WERI-Rb-1 (cell line): ENCODE data around the gene TECTA.

ENCODE experiments used
- DNase-seq: peaks from one replicate; pipeline ENCODE4 v3.0.0-alpha.2; 2020
- H3K27ac ChIP-seq: fragments of 250-450 bp; sonication (Bioruptor Pico); 2 replicates; pipeline ENCODE4 v1.5.1; 2020; ENCODE audit warnings: mild to moderate bottlenecking, moderate library complexity
- H3K27me3 ChIP-seq: fragments of 250-450 bp; sonication (Bioruptor Pico); 2 replicates; pipeline ENCODE4 v1.5.1; 2021; ENCODE audit warnings: mild to moderate bottlenecking, low read depth, moderate library complexity; ENCODE audit not compliant: insufficient read depth, severe bottlenecking
- H3K36me3 ChIP-seq: fragments of 250-450 bp; sonication (Bioruptor Pico); 2 replicates; pipeline ENCODE4 v1.5.1; 2020; ENCODE audit warnings: mild to moderate bottlenecking, moderate library complexity
- H3K4me3 ChIP-seq: 2 replicates; pipeline ENCODE4 v1.5.1; 2011; ENCODE audit warnings: low read depth, mild to moderate bottlenecking, control low read depth, low read length
- H3K9me3 ChIP-seq: fragments of 250-450 bp; sonication (Bioruptor Pico); 2 replicates; pipeline ENCODE4 v1.5.1; 2021; ENCODE audit warnings: mild to moderate bottlenecking, moderate library complexity; ENCODE audit not compliant: severe bottlenecking
- CTCF ChIP-seq: IDR thresholded peaks from 2 replicates; pipeline ENCODE4 v1.5.1; 2011; ENCODE audit warnings: low read depth, mild to moderate bottlenecking, control low read depth, inconsistent platforms, low read length

The TECTA gene

DNA sequence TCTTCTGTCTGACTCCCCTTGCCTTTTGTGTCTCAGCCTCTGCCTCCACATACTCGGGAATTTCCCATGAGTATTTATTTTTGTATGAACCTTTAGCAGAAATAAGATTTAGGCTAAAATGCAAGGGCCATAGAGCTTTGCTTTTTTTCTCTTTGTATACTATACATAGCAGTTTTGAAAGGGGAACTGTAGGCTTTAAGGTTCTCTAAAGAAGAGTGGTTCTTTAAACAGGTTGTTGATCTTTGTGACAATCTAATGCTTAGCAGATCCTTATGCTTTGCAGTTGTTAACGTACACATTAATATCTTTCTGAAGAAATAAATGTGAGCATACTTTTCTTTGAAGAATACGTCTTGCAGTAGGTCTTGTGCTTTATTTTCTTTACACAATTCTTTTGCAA is 42.1 kb upstream of the TECTA start:
- Histone ChIP-seq H3K27me3 (no peaks in the 10 kb centered on the region), H3K9me3 (no peaks in the 10 kb centered on the region), H3K4me3 (no peak overlapping the region), H3K27ac (no peak overlapping the region), H3K36me3 (peaks cover 23% of the 10 kb centered on the region)
- no peak for TF ChIP-seq CTCF
- no peak for DNase-seq

GRCh38 chr11:121059605-121060004 is 41.4 kb upstream of the TECTA start:
- H3K9me3 ChIP-seq, result no peaks in the 10 kb centered on the region
- no peak overlapping the region for H3K4me3 ChIP-seq
- TF ChIP-seq CTCF, result no peak
- peaks cover 17% of the 10 kb centered on the region for H3K36me3 ChIP-seq
- H3K27ac ChIP-seq, result no peak overlapping the region
- no peak for DNase-seq
- no peaks in the 10 kb centered on the region for H3K27me3 ChIP-seq

DNA sequence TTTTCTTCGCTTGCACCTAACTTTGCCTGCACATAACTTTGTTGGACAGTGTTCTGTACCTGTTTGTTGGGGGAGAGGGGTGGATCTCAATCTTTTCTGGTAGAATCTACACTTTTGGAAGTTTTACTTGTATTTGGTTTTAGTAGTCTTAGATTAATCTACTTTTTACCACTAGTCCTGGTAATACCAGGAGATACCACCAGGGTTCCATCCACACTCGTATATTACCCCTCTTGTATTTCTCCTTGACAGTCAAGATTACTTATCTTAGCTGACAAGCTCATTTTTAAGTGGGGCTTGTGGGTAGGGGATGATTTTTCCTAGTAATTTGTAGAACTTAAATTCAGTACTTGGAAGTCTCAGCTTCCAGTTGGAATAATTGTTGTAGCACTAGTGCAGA is 37.3 kb upstream of the TECTA start:
- no peak for TF ChIP-seq CTCF
- no peak for DNase-seq
- Histone ChIP-seq H3K27me3 (no peaks in the 10 kb centered on the region), H3K27ac (no peak overlapping the region), H3K9me3 (no peaks in the 10 kb centered on the region), H3K4me3 (no peak overlapping the region), H3K36me3 (peaks cover 5% of the 10 kb centered on the region)

- Histone ChIP-seq H3K27me3 (no peaks in the 10 kb centered on the region), H3K36me3 (peaks cover 5% of the 10 kb centered on the region), H3K27ac (no peak overlapping the region), H3K4me3 (no peak overlapping the region), H3K9me3 (no peaks in the 10 kb centered on the region)
- DNase-seq, result no peak
- TF ChIP-seq CTCF, result no peak
Measured at GRCh38 chr11:121066623-121067022, 34.4 kb upstream of the TECTA start.

DNA sequence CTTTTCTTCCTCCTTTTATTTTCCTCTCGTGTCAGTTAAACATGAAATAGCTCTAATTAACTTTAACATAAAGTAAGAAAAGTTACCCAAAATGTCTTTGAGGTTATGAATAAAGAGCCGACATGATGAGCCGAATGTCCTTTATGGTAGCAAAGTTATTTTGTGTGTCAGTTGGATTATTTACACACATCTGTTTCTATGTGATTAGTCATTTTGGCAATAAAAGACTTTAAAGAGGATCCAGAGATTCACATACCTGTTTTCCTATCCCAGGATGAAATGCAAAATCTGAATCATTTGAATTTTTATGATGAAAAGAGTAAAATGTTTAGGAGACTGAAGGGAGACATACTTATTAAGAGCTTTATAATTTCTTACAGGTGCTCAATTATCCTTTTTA is 34.0 kb upstream of the TECTA start:
- Histone ChIP-seq H3K4me3 (no peak overlapping the region), H3K27ac (no peak overlapping the region), H3K27me3 (no peaks in the 10 kb centered on the region), H3K36me3 (peaks cover 6% of the 10 kb centered on the region), H3K9me3 (no peaks in the 10 kb centered on the region)
- DNase-seq, result no peak
- TF ChIP-seq CTCF, result no peak

- Histone ChIP-seq H3K27me3 (no peaks in the 10 kb centered on the region), H3K36me3 (peaks cover 5% of the 10 kb centered on the region), H3K9me3 (no peaks in the 10 kb centered on the region), H3K27ac (no peak overlapping the region), H3K4me3 (no peak overlapping the region)
- DNase-seq, result no peak
- TF ChIP-seq CTCF, result no peak
Measured at GRCh38 chr11:121067453-121067852, 33.6 kb upstream of the TECTA start.
